SK-N-SH (cell line): ENCODE measurements around the gene KIF11.
"Not testable (repeated sequence)": the region's sequence is repeated elsewhere in the genome, so short reads cannot be mapped to it uniquely, and the experiment has no call there.

Source experiments
- GABPA ChIP-seq: IDR thresholded peaks from 2 replicates; pipeline ENCODE4 v1.4.0; 2012; ENCODE audit warnings: low read depth, mild to moderate bottlenecking
- JUND ChIP-seq: IDR thresholded peaks from 2 replicates; pipeline ENCODE4 v1.4.0; 2012
- MAX ChIP-seq: IDR thresholded peaks from 2 replicates; pipeline ENCODE4 v1.4.0; 2012; ENCODE audit warnings: low read depth
- RAD21 ChIP-seq: IDR thresholded peaks from 2 replicates; pipeline ENCODE4 v1.6.1; 2012; ENCODE audit warnings: mild to moderate bottlenecking, low read length
- REST ChIP-seq: IDR thresholded peaks from 2 replicates; pipeline ENCODE4 v1.6.1; 2012; ENCODE audit warnings: mild to moderate bottlenecking, low read depth, low read length, moderate library complexity
- SIN3A ChIP-seq: IDR thresholded peaks from 2 replicates; pipeline ENCODE4 v1.6.1; 2012; ENCODE audit warnings: low read depth, mild to moderate bottlenecking, low read length, moderate library complexity, borderline replicate concordance
- TAF1 ChIP-seq: IDR thresholded peaks from 2 replicates; pipeline ENCODE4 v1.6.1; 2012; ENCODE audit warnings: low read depth, mild to moderate bottlenecking, low read length, moderate library complexity, borderline replicate concordance
- TF ChIP-seq, protein P1 (sequence below): fragments of 200-600 bp; sonication (generic); IDR thresholded peaks from 2 replicates; pipeline ENCODE4 v1.6.1; 2017; ENCODE audit warnings: antibody characterized with exemption, mild to moderate bottlenecking, moderate library complexity

DNA sequence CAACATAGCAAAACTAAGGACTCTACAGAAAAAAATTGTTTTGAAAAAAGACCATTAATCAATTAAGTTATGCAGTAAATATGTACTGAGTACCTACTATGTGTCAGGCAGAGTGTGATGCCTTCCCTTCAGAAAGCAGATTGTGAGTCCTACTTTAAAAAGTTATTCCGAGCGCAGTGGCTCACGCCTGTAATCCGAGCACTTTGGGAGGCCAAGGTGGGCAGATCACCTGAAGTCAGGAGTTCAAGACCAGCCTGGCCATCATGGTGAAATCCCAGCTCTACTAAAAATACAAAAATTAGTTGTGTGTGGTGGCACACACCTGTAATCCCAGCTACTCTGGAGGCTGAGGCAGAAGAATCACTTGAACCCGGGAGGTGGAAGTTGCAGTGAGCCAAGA, 23.3 kb upstream of the KIF11 start:
- TF ChIP-seq TAF1, REST, GABPA, JUND, RAD21, SIN3A, MAX: not testable (repeated sequence)
- TF ChIP-seq, protein P1, sequence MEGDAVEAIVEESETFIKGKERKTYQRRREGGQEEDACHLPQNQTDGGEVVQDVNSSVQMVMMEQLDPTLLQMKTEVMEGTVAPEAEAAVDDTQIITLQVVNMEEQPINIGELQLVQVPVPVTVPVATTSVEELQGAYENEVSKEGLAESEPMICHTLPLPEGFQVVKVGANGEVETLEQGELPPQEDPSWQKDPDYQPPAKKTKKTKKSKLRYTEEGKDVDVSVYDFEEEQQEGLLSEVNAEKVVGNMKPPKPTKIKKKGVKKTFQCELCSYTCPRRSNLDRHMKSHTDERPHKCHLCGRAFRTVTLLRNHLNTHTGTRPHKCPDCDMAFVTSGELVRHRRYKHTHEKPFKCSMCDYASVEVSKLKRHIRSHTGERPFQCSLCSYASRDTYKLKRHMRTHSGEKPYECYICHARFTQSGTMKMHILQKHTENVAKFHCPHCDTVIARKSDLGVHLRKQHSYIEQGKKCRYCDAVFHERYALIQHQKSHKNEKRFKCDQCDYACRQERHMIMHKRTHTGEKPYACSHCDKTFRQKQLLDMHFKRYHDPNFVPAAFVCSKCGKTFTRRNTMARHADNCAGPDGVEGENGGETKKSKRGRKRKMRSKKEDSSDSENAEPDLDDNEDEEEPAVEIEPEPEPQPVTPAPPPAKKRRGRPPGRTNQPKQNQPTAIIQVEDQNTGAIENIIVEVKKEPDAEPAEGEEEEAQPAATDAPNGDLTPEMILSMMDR = not testable (repeated sequence)
